ENCODE data around the gene USP34. TPM values are rescaled to one million over a fixed set of nuclear protein-coding genes. Genes with fewer than 3 reads are reported as not detected.

USP34 gene
- total and polyA plus RNA-seq, 3 donors from 2014 or later = 92.3 to 235 (median 230) TPM

DNA sequence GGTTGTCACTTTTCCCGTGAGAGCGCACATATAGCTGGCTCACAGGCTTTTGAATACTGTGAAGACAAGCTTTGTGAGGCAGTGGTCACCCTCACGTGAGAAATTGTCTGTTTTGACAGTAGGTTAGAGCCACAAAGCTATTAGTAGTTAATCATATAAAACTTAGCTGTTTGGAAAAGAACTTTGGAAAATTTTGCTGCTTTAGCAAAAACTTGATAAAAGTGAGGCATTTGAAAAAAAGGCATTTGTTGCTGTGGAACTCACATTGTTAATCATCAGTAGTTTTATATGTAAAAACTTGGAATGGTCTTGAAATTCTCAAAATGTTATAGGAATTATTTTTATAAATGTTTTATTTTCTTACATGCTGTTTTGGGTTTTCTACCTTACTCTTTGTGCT, 286.6 kb downstream of the USP34 start:
- DNase-seq = no peak
- H3K4me1 ChIP-seq = peaks cover 24% of the 10 kb centered on the region
- no peak overlapping the region for H3K4me3 ChIP-seq
- WGBS, 2 donors = 90 to 92% methylated on average over 3 of the region's 3 CpGs
- H3K36me3 ChIP-seq (ENCODE audit: low read depth, missing control alignments) = no peaks in the 10 kb centered on the region
- no peak for TF ChIP-seq POLR2A (IDR thresholded peaks at IDR 0.05)
- TF ChIP-seq, protein P1, sequence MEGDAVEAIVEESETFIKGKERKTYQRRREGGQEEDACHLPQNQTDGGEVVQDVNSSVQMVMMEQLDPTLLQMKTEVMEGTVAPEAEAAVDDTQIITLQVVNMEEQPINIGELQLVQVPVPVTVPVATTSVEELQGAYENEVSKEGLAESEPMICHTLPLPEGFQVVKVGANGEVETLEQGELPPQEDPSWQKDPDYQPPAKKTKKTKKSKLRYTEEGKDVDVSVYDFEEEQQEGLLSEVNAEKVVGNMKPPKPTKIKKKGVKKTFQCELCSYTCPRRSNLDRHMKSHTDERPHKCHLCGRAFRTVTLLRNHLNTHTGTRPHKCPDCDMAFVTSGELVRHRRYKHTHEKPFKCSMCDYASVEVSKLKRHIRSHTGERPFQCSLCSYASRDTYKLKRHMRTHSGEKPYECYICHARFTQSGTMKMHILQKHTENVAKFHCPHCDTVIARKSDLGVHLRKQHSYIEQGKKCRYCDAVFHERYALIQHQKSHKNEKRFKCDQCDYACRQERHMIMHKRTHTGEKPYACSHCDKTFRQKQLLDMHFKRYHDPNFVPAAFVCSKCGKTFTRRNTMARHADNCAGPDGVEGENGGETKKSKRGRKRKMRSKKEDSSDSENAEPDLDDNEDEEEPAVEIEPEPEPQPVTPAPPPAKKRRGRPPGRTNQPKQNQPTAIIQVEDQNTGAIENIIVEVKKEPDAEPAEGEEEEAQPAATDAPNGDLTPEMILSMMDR (IDR thresholded peaks at IDR 0.05) = no peak
- intact Hi-C loops (cut with DNase I; ENCODE audit: low total_unique reads) = no loop called here
- H3K27ac ChIP-seq = no peak overlapping the region
- no peaks in the 10 kb centered on the region for H3K9me3 ChIP-seq
- H3K27me3 ChIP-seq = no peaks in the 10 kb centered on the region

GRCh38 chr2:61183795-61184194, 287.1 kb downstream of the USP34 start:
- Histone ChIP-seq H3K9me3 (no peaks in the 10 kb centered on the region), H3K4me3 (no peak overlapping the region), H3K4me1 (peaks cover 29% of the 10 kb centered on the region), H3K36me3 (ENCODE audit: low read depth, missing control alignments) (no peaks in the 10 kb centered on the region), H3K27ac (no peak overlapping the region), H3K27me3 (no peaks in the 10 kb centered on the region)
- TF ChIP-seq, protein P1 (IDR thresholded peaks at IDR 0.05) = no peak
- TF ChIP-seq POLR2A (IDR thresholded peaks at IDR 0.05) = no peak
- intact Hi-C loops (cut with DNase I; ENCODE audit: low total_unique reads) = no loop called here
- DNase-seq = no peak
- 92 to 100% methylated on average over 3 of the region's 3 CpGs for WGBS, 2 donors

- Histone ChIP-seq H3K36me3 (ENCODE audit: low read depth, missing control alignments) (no peaks in the 10 kb centered on the region), H3K4me1 (peaks cover 37% of the 10 kb centered on the region), H3K9me3 (no peaks in the 10 kb centered on the region), H3K27me3 (no peaks in the 10 kb centered on the region), H3K4me3 (no peak overlapping the region), H3K27ac (no peak overlapping the region)
- 75 to 78% methylated on average over 6 of the region's 6 CpGs for WGBS, 2 donors
- DNase-seq = no peak
- intact Hi-C loops (cut with DNase I; ENCODE audit: low total_unique reads) = no loop called here
- TF ChIP-seq POLR2A (IDR thresholded peaks at IDR 0.05) = no peak
- TF ChIP-seq, protein P1 (IDR thresholded peaks at IDR 0.05) = no peak
Measured at GRCh38 chr2:61182059-61182383, 288.9 kb downstream of the USP34 start.

DNA sequence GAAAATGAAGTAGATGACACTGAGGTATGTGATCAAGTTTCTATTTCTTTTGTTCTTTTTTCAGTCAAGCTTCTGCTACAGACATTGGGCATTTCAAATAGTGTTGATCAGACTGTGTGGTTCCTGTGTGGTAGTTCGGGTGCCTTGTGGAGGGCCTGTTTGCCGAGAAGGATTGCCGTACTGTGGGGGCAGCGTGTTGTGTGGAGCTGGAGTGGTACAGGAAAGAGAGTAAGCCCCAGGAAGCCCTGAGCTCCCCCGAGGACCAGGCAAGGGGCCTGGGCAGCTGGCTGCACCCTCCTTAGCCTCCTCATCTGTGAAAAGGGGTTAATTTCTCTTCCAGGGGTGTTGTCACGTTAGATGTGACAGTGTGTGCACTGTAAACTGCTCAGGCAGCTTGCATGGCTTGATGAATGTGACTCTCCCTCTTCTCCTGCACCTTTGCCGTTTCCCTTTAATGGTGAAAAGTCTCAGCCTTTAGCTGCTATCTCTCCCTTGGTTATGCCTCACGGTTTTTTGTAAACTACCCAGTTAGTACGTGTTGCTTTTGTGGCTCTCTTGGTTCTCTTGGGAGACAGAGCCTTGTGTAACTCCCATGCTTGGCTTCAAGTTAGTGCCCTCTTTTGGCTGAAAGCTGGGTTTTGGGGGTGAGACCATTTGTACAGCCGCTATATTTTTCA, 289.4 kb downstream of the USP34 start:
- Histone ChIP-seq H3K27ac (peak overlapping the region; percentile 63 to 100), H3K27me3 (no peaks in the 10 kb centered on the region), H3K4me1 (peaks cover 37% of the 10 kb centered on the region), H3K4me3 (no peak overlapping the region), H3K36me3 (ENCODE audit: low read depth, missing control alignments) (no peaks in the 10 kb centered on the region), H3K9me3 (no peaks in the 10 kb centered on the region)
- no peak for DNase-seq
- intact Hi-C loops (cut with DNase I; ENCODE audit: low total_unique reads) = no loop called here
- no peak for TF ChIP-seq POLR2A (IDR thresholded peaks at IDR 0.05)
- TF ChIP-seq, protein P1 (IDR thresholded peaks at IDR 0.05) = no peak
- WGBS, 2 donors = 62 to 66% methylated on average over 10 of the region's 10 CpGs

DNA sequence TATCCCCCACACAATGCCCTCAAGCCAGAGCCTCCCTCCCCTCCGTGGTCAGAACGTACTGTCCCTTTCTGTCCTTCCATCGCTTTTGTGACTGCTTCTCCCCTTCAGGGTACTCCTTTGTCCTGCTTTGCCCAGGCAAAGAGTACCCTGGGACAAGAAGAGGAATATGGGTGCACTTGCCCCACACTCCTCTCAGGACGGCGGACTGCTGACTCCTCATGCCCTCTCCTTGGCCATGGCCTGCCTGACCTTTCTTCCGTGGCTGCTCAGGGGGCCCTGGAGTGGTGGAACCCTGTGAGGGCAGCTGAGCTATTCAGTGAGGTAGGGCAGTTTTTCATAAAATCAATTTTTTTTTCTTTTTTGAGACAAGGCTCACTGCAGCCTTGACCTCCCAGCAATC, 290.2 kb downstream of the USP34 start:
- H3K27ac ChIP-seq = peak overlapping the region; percentile 63 to 100
- H3K36me3 ChIP-seq (ENCODE audit: low read depth, missing control alignments) = no peaks in the 10 kb centered on the region
- no peak for TF ChIP-seq POLR2A (IDR thresholded peaks at IDR 0.05)
- TF ChIP-seq, protein P1 (IDR thresholded peaks at IDR 0.05) = no peak
- H3K4me3 ChIP-seq = no peak overlapping the region
- no peaks in the 10 kb centered on the region for H3K9me3 ChIP-seq
- H3K4me1 ChIP-seq = peaks cover 42% of the 10 kb centered on the region
- 45 to 64% methylated on average over 6 of the region's 6 CpGs for WGBS, 2 donors
- no peak for DNase-seq
- intact Hi-C loops (cut with DNase I; ENCODE audit: low total_unique reads) = no loop called here
- H3K27me3 ChIP-seq = no peaks in the 10 kb centered on the region
